Fibroblast of lung (primary cell): ENCODE data around the gene ZNF614. TPM values are rescaled to one million over a fixed set of nuclear protein-coding genes. Genes with fewer than 3 reads are reported as not detected.
"Not testable (repeated sequence)": the region's sequence is repeated elsewhere in the genome, so short reads cannot be mapped to it uniquely, and the experiment has no call there.

Experiments used
- DNase-seq, 2 donors: peaks; one replicate each; pipeline versions ENCODE4 v3.0.0 to v3.0.0-alpha.2; 2010; ENCODE audit warnings: low read depth in 2 of 2
- H2AFZ ChIP-seq: 2 replicates; pipeline ENCODE4 v1.5.1; 2012; ENCODE audit warnings: low read length, control low read depth, inconsistent platforms
- H3K27ac ChIP-seq: 2 replicates; pipeline ENCODE4 v1.5.1; 2011; ENCODE audit warnings: low read length, control low read depth; ENCODE audit not compliant: insufficient read depth
- H3K27me3 ChIP-seq: 2 replicates; pipeline ENCODE4 v1.5.1; 2011; ENCODE audit warnings: mild to moderate bottlenecking, low read length; ENCODE audit not compliant: control insufficient read depth, insufficient read depth
- H3K36me3 ChIP-seq: 2 replicates; pipeline ENCODE4 v1.5.1; 2011; ENCODE audit warnings: low read length; ENCODE audit not compliant: control insufficient read depth, insufficient read depth
- H3K4me1 ChIP-seq: 2 replicates; pipeline ENCODE4 v1.5.1; 2011; ENCODE audit warnings: low read length; ENCODE audit not compliant: control insufficient read depth, insufficient read depth; ENCODE audit errors: extremely low read depth
- H3K4me2 ChIP-seq: 2 replicates; pipeline ENCODE4 v1.5.1; 2011; ENCODE audit warnings: low read length, control low read depth; ENCODE audit not compliant: insufficient read depth; ENCODE audit errors: extremely low read depth
- H3K4me3 ChIP-seq, 4 experiments: fragments of 200-600 bp in 1 of 4; sonication (generic) in 1 of 4; replicated peaks in 1 of 4; 2 replicates each; pipeline ENCODE4 v1.5.1; 2011 to 2016; ENCODE audit warnings: low read length in 4 of 4, low read depth in 3 of 4, mild to moderate bottlenecking in 3 of 4, control low read depth in 2 of 4, inconsistent platforms in 1 of 4, mixed read lengths in 1 of 4; ENCODE audit not compliant: insufficient read depth in 1 of 4; ENCODE audit errors: control extremely low read depth in 1 of 4
- H3K79me2 ChIP-seq: 2 replicates; pipeline ENCODE4 v1.5.1; 2012; ENCODE audit warnings: mild to moderate bottlenecking, low read length, inconsistent platforms; ENCODE audit not compliant: control insufficient read depth, insufficient read depth
- H3K9ac ChIP-seq: 2 replicates; pipeline ENCODE4 v1.5.1; 2011; ENCODE audit warnings: mild to moderate bottlenecking, low read length, control low read depth; ENCODE audit not compliant: insufficient read depth
- H3K9me3 ChIP-seq: 2 replicates; pipeline ENCODE4 v1.5.1; 2012; ENCODE audit warnings: low read depth, low read length; ENCODE audit not compliant: control insufficient read depth, insufficient read depth
- H4K20me1 ChIP-seq: 2 replicates; pipeline ENCODE4 v1.5.1; 2011; ENCODE audit warnings: low read length; ENCODE audit not compliant: control insufficient read depth, insufficient read depth; ENCODE audit errors: extremely low read depth
- CTCF ChIP-seq, 2 donors: IDR thresholded peaks in 1 of 2; conservative IDR thresholded peaks in 1 of 2; 1 replicate in 1 of 2; 2 replicates in 1 of 2; pipeline ENCODE4 v1.5.1; 2011 to 2012; ENCODE audit warnings: low read length in 2 of 2, control low read depth in 1 of 2, inconsistent platforms in 1 of 2, low read depth in 1 of 2, mild to moderate bottlenecking in 1 of 2
- EZH2 ChIP-seq: IDR thresholded peaks from 2 replicates; pipeline ENCODE4 v1.5.1; 2012; ENCODE audit warnings: low read length, control low read depth, mild to moderate bottlenecking; ENCODE audit errors: missing control alignments
- polyA plus RNA-seq, 2 donors: library from polyadenylated mRNA; depleted of rRNA in 1 of 2; stranded (reverse) in 1 of 2; unstranded in 1 of 2; fragments of >200 nt; gene quantifications; 2 replicates each; pipeline ENCODE4 v1.2.1, GENCODE V29; 2011 to 2012; ENCODE audit warnings: missing spikeins in 1 of 2
- total RNA-seq: library from RNA; depleted of rRNA; stranded (reverse); fragments of >200 nt; gene quantifications from 2 replicates; pipeline ENCODE4 v1.2.1, GENCODE V29; 2014

Gene ZNF614
- total and polyA plus RNA-seq, 2 donors (not counting 1 experiment from before 2014, with no cell fraction given), result 7.2 to 9.2 TPM

GRCh38 chr19:51976852-51977251 lies 51.3 kb downstream of the ZNF614 start:
- no peak overlapping the region for H3K9ac ChIP-seq
- no peak for DNase-seq
- H3K4me2 ChIP-seq, result no peak overlapping the region
- no peaks in the 10 kb centered on the region for H3K9me3 ChIP-seq
- no peak overlapping the region for H3K4me3 ChIP-seq
- H4K20me1 ChIP-seq, result no peaks in the 10 kb centered on the region
- H2AFZ ChIP-seq, result no peak overlapping the region
- no peaks in the 10 kb centered on the region for H3K36me3 ChIP-seq
- H3K27me3 ChIP-seq, result no peaks in the 10 kb centered on the region
- H3K27ac ChIP-seq, result no peak overlapping the region
- no peaks in the 10 kb centered on the region for H3K4me1 ChIP-seq
- H3K79me2 ChIP-seq, result peaks cover 2% of the 10 kb centered on the region
- TF ChIP-seq EZH2 (no peak), CTCF (conservative IDR thresholded peaks at IDR 0.05 in 1 of 2, IDR thresholded peaks at IDR 0.05 in 1 of 2; ENCODE audit: low read depth in 1 of 2, low read length in 2 of 2) (no peak)

- not testable (repeated sequence) for H3K4me2 ChIP-seq, H4K20me1 ChIP-seq, H3K9ac ChIP-seq, H3K9me3 ChIP-seq, DNase-seq, H3K79me2 ChIP-seq, H3K27ac ChIP-seq, H3K4me1 ChIP-seq, H3K4me3 ChIP-seq, H3K36me3 ChIP-seq, H2AFZ ChIP-seq, H3K27me3 ChIP-seq
Measured at GRCh38 chr19:51975787-51976186, 52.4 kb downstream of the ZNF614 start.

GRCh38 chr19:51971624-51972023 lies 56.6 kb downstream of the ZNF614 start:
- Histone ChIP-seq H3K79me2 (no peaks in the 10 kb centered on the region), H4K20me1 (no peaks in the 10 kb centered on the region), H3K27ac (no peak overlapping the region), H3K9me3 (no peaks in the 10 kb centered on the region), H3K4me1 (no peaks in the 10 kb centered on the region), H3K27me3 (no peaks in the 10 kb centered on the region), H3K4me3 (no peak overlapping the region), H3K4me2 (no peak overlapping the region), H3K36me3 (peaks cover 12% of the 10 kb centered on the region), H3K9ac (no peak overlapping the region), H2AFZ (no peak overlapping the region)
- DNase-seq, result peak; percentile 28 to 30
- TF ChIP-seq EZH2 (no peak), CTCF (conservative IDR thresholded peaks at IDR 0.05 in 1 of 2, IDR thresholded peaks at IDR 0.05 in 1 of 2; ENCODE audit: low read depth in 1 of 2, low read length in 2 of 2) (no peak)

- no peaks in the 10 kb centered on the region for H3K27me3 ChIP-seq
- no peaks in the 10 kb centered on the region for H3K9me3 ChIP-seq
- H3K27ac ChIP-seq, result no peak overlapping the region
- H3K4me3 ChIP-seq, result no peak overlapping the region
- H3K79me2 ChIP-seq, result no peaks in the 10 kb centered on the region
- DNase-seq, result no peak
- no peaks in the 10 kb centered on the region for H4K20me1 ChIP-seq
- TF ChIP-seq EZH2 (no peak), CTCF (conservative IDR thresholded peaks at IDR 0.05 in 1 of 2, IDR thresholded peaks at IDR 0.05 in 1 of 2; ENCODE audit: low read depth in 1 of 2, low read length in 2 of 2) (no peak)
- H3K4me2 ChIP-seq, result no peak overlapping the region
- H3K4me1 ChIP-seq, result no peaks in the 10 kb centered on the region
- H3K9ac ChIP-seq, result no peak overlapping the region
- H3K36me3 ChIP-seq, result peaks cover 12% of the 10 kb centered on the region
- no peak overlapping the region for H2AFZ ChIP-seq
Measured at GRCh38 chr19:51970718-51971117, 57.5 kb downstream of the ZNF614 start.
